Gastrocnemius medialis (tissue), 4 donors: ENCODE results near the gene ZNF860.

Source experiments
- CTCF ChIP-seq, 5 experiments: fragments of 450-650 bp in 3 of 5; fragments of 200-600 bp in 2 of 5; sonication (generic) in 2 of 5; IDR thresholded peaks in 4 of 5; conservative IDR thresholded peaks in 1 of 5; 1 replicate in 4 of 5; 2 replicates in 1 of 5; pipeline ENCODE4 v1.5.1; 2016 to 2019; ENCODE audit warnings: antibody characterized with exemption in 5 of 5, mild to moderate bottlenecking in 3 of 5, moderate library complexity in 3 of 5
- POLR2A ChIP-seq, 2 donors: fragments of 450-650 bp; IDR thresholded peaks; one replicate each; pipeline ENCODE4 v1.6.1; 2017; ENCODE audit warnings: antibody characterized with exemption in 2 of 2, mild to moderate bottlenecking in 2 of 2, moderate library complexity in 2 of 2

- TF ChIP-seq CTCF (IDR thresholded peaks at IDR 0.05 in 4 of 5, conservative IDR thresholded peaks at IDR 0.05 in 1 of 5) = no peak
- no peak for TF ChIP-seq POLR2A (IDR thresholded peaks at IDR 0.05)
These were observed 3.8 kb upstream of the ZNF860 start for GRCh38 chr3:31977736-31978135.
